Mucosa of descending colon (tissue), 3 donors: ENCODE results near the gene TCEANC2. TPM values are rescaled to one million over a fixed set of nuclear protein-coding genes. Genes with fewer than 3 reads are reported as not detected.

Experiments used
- ATAC-seq: fragments of 200-7000 bp; cut with Tn5 transposase; one replicate; pipeline ENCODE4 v1.9.1; 2020; ENCODE audit warnings: mild to moderate bottlenecking, moderate library complexity
- DNase-seq, 3 donors: peaks; one replicate each; pipeline ENCODE4 v3.0.0-alpha.2; 2020
- H3K36me3 ChIP-seq: fragments of 200-600 bp; one replicate; pipeline ENCODE4 v1.8.0; 2021; ENCODE audit warnings: low read depth, mild to moderate bottlenecking
- H3K4me1 ChIP-seq: fragments of 200-600 bp; one replicate; pipeline ENCODE4 v1.8.0; 2021; ENCODE audit warnings: low read depth, mild to moderate bottlenecking
- H3K4me3 ChIP-seq: fragments of 200-600 bp; one replicate; pipeline ENCODE4 v1.8.0; 2021; ENCODE audit warnings: mild to moderate bottlenecking
- H3K9me3 ChIP-seq: fragments of 200-600 bp; one replicate; pipeline ENCODE4 v1.8.0; 2021; ENCODE audit warnings: mild to moderate bottlenecking
- CTCF ChIP-seq: fragments of 200-600 bp; IDR thresholded peaks from one replicate; pipeline ENCODE4 v1.8.0; 2022; ENCODE audit warnings: antibody characterized with exemption, mild to moderate bottlenecking
- intact Hi-C, 2 donors: fragments of 100-400 bp; cut with DNase I in 1 of 2; cut with micrococcal nuclease in 1 of 2; formaldehyde crosslinking; loops; one replicate each; pipeline versions ENCODE4 v1.11.0 to v1.11.1; 2022; cut with DNase I, micrococcal nuclease
- total RNA-seq, 3 donors: library from RNA; stranded (reverse); fragmentation: NEBNext Ultra II Directional in 2 of 3; extraction: Animal tissue kit (Norgen Biotek cat#: 25700) in 2 of 3; gene quantifications; one replicate each; pipeline versions ENCODE4 v1.2.1 to v1.2.4, GENCODE V29; 2021 to 2023
- donor health status: DM: no; HTN: no; CAD: no; lungs with moderate emphysema.
- donor health status: DM: no; HTN: no; CAD: no.
- donor health status: DM: no; HTN: yes; CAD: no.

Gene TCEANC2
- total RNA-seq, 3 donors from 2014 or later: 4.5 to 8.6 (median 6.0) TPM

GRCh38 chr1:54142146-54142900 lies 88.9 kb downstream of the TCEANC2 start:
- H3K9me3 ChIP-seq: no peaks in the 10 kb centered on the region
- H3K4me1 ChIP-seq: no peaks in the 10 kb centered on the region
- ATAC-seq (no peak), DNase-seq (no peak)
- no peaks in the 10 kb centered on the region for H3K36me3 ChIP-seq
- TF ChIP-seq CTCF: no peak
- intact Hi-C loops: no loop called here
- H3K4me3 ChIP-seq: no peak overlapping the region

- TF ChIP-seq CTCF: no peak
- intact Hi-C loops: no loop called here
- DNase-seq (no peak), ATAC-seq (no peak)
- no peaks in the 10 kb centered on the region for H3K9me3 ChIP-seq
- H3K4me3 ChIP-seq: no peak overlapping the region
- H3K36me3 ChIP-seq: no peaks in the 10 kb centered on the region
- H3K4me1 ChIP-seq: no peaks in the 10 kb centered on the region
Measured at GRCh38 chr1:54144366-54144765, 91.0 kb downstream of the TCEANC2 start.

GRCh38 chr1:54149734-54150133 lies 96.3 kb downstream of the TCEANC2 start:
- no peaks in the 10 kb centered on the region for H3K36me3 ChIP-seq
- no peak for ATAC-seq
- TF ChIP-seq CTCF: no peak
- no peak overlapping the region for H3K4me3 ChIP-seq
- no peaks in the 10 kb centered on the region for H3K9me3 ChIP-seq
- DNase-seq: no peak
- peaks cover 8% of the 10 kb centered on the region for H3K4me1 ChIP-seq
- intact Hi-C loops: no loop called here

- no peaks in the 10 kb centered on the region for H3K9me3 ChIP-seq
- DNase-seq (no peak), ATAC-seq (no peak)
- H3K36me3 ChIP-seq: no peaks in the 10 kb centered on the region
- TF ChIP-seq CTCF: no peak
- peaks cover 8% of the 10 kb centered on the region for H3K4me1 ChIP-seq
- intact Hi-C loops: no loop called here
- H3K4me3 ChIP-seq: no peak overlapping the region
Measured at GRCh38 chr1:54151013-54151412, 97.6 kb downstream of the TCEANC2 start.

- no peak for ATAC-seq
- intact Hi-C loops: no loop called here
- Histone ChIP-seq H3K9me3 (no peaks in the 10 kb centered on the region), H3K4me1 (peaks cover 8% of the 10 kb centered on the region), H3K4me3 (no peak within 1 kb of the TSS), H3K36me3 (no peaks in the 10 kb centered on the region)
- no peak for TF ChIP-seq CTCF
- no peak for DNase-seq
Measured at GRCh38 chr1:54152696-54153095, 99.3 kb downstream of the TCEANC2 start, which contains the start of gene CDCP2. CDCP2 (minus strand) TSS chr1:54153000; CDS start chr1:54152922, 78 bp downstream.
